Breast epithelium (tissue), 4 donors: ENCODE data around the gene NRF1. TPM values are rescaled to one million over a fixed set of nuclear protein-coding genes. Genes with fewer than 3 reads are reported as not detected.

Source experiments
- DNase-seq, 2 donors: peaks; one replicate each; pipeline ENCODE4 v3.0.0-alpha.2; 2019; ENCODE audit warnings: low spot score in 2 of 2
- H3K27ac ChIP-seq, 2 donors: fragments of 200-600 bp; sonication (generic) in 1 of 2; one replicate each; pipeline ENCODE4 v1.5.1; 2016 to 2019; ENCODE audit warnings: mild to moderate bottlenecking in 1 of 2
- H3K27me3 ChIP-seq, 2 donors: fragments of 200-600 bp; sonication (generic) in 1 of 2; one replicate each; pipeline versions ENCODE4 v1.5.1 to v1.6.0; 2017 to 2019; ENCODE audit warnings: control low read depth in 1 of 2, mild to moderate bottlenecking in 1 of 2
- H3K36me3 ChIP-seq: fragments of 200-600 bp; one replicate; pipeline ENCODE4 v1.5.1; 2019
- H3K4me1 ChIP-seq, 2 donors: fragments of 200-600 bp; sonication (generic); one replicate each; pipeline ENCODE4 v1.5.1; 2016 to 2019; ENCODE audit warnings: control low read depth in 1 of 2
- H3K4me3 ChIP-seq, 3 donors: fragments of 200-600 bp; sonication (generic); 1 replicate in 2 of 3; 2 replicates in 1 of 3; pipeline ENCODE4 v1.5.1; 2016 to 2019; ENCODE audit warnings: mild to moderate bottlenecking in 3 of 3, moderate library complexity in 2 of 3
- H3K9me3 ChIP-seq, 2 donors: fragments of 200-600 bp; sonication (generic) in 1 of 2; one replicate each; pipeline ENCODE4 v1.5.1; 2016 to 2019; ENCODE audit warnings: control low read depth in 1 of 2
- CTCF ChIP-seq, 3 donors: fragments of 450-650 bp; IDR thresholded peaks; one replicate each; pipeline ENCODE4 v1.5.1; 2016 to 2017; ENCODE audit warnings: antibody characterized with exemption in 3 of 3, mild to moderate bottlenecking in 3 of 3, moderate library complexity in 3 of 3
- POLR2A ChIP-seq: fragments of 450-650 bp; IDR thresholded peaks from one replicate; pipeline ENCODE4 v1.6.1; 2016; ENCODE audit warnings: antibody characterized with exemption, mild to moderate bottlenecking, moderate library complexity
- POLR2AphosphoS5 ChIP-seq, 3 donors: sonication (generic); formaldehyde crosslinking; IDR thresholded peaks; one replicate each; pipeline ENCODE4 v1.6.1; 2017; ENCODE audit warnings: antibody characterized with exemption in 3 of 3
- intact Hi-C: fragments of 100-400 bp; cut with DNase I; formaldehyde crosslinking; loops from one replicate; pipeline ENCODE4 v1.15.1; 2023; ENCODE audit warnings: low total_unique reads
- total RNA-seq, 3 donors: library from RNA; depleted of rRNA; stranded (reverse); fragments of >200 nt; gene quantifications; one replicate each; pipeline ENCODE4 v1.1.0, GENCODE V29; 2016

The NRF1 gene
- total RNA-seq, 3 donors from 2014 or later = 24.5 to 29.2 (median 27.2) TPM

DNA sequence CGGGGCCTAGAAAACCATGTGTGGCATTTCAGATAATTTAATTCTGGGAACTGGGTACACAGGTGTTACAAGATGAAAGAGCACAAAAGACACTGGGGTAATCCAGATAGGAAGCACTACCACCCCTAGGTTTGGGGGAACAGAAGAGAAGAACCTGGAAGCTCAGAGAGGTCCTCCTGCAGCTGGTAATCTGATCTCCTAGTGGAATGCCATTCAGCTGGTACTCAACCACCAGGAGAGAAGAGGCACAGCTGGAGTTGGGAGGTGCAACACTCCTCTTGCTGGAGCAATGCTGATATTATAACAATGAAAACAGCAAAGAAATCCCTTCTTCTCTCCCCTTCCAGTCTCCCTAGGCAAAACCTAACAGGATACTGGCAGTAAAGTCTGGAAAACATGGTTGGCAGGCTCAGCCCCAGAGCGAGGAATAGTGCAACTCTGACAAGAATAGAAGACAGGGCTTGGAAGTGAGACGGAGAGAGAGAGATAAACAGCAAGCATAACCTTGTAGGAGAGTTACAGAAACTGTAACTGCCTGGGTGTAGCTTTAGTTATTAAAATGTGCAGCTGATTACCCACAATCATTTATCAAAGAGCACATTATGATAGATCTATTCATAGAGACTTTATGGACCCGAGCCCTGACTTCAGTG lies 35.0 kb downstream of the NRF1 start:
- Histone ChIP-seq H3K9me3 (no peaks in the 10 kb centered on the region), H3K27ac (no peak overlapping the region), H3K36me3 (no peaks in the 10 kb centered on the region), H3K27me3 (no peaks in the 10 kb centered on the region), H3K4me3 (no peak overlapping the region), H3K4me1 (no peaks in the 10 kb centered on the region)
- no peak for DNase-seq
- intact Hi-C loops = no loop called here
- TF ChIP-seq POLR2A = no peak
- no peak for TF ChIP-seq CTCF (IDR thresholded peaks at IDR 0.05)
- TF ChIP-seq POLR2AphosphoS5 (IDR thresholded peaks at IDR 0.05) = no peak

GRCh38 chr7:129649128-129649690 lies 37.7 kb downstream of the NRF1 start:
- no peaks in the 10 kb centered on the region for H3K9me3 ChIP-seq
- H3K4me1 ChIP-seq = no peaks in the 10 kb centered on the region
- TF ChIP-seq POLR2AphosphoS5 (IDR thresholded peaks at IDR 0.05) (no peak), CTCF (IDR thresholded peaks at IDR 0.05) (no peak), POLR2A (no peak)
- no peaks in the 10 kb centered on the region for H3K27me3 ChIP-seq
- no peaks in the 10 kb centered on the region for H3K36me3 ChIP-seq
- H3K27ac ChIP-seq = no peak overlapping the region
- intact Hi-C loops = no loop called here
- H3K4me3 ChIP-seq = no peak overlapping the region
- DNase-seq = no peak

DNA sequence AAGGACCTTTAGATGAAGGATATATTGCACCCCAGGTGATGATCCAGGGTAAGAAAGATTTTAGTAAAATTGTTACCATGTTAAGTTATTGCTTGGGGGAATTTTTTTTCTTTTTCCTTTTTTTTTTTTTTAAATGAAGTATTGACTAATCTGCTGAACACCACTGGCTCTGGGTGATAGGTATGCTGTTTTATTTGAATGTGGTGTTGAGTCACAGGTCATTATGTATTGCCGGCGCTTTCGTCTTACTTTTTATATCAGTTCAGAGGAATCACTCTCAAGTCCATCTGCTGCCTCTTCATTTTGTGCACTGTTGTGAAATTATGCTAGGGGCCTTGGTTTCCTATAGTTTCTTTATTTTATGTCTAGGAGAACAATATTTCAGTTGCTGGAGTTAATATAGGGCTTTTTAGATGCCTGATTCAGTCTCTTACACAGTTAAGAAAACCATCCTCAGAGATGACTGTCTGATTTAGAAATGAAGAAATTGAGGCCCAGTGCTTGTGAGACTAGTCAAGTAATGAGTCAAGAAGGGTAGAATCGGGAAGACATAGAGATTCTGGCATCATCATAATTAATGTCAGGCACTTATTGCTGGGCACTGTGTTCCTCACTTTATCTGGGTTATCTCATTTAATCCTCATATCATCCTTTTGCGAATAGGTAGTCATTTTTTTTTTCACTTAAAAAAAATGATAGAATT lies 38.7 kb downstream of the NRF1 start:
- intact Hi-C loops = no loop called here
- DNase-seq = no peak
- Histone ChIP-seq H3K4me1 (no peaks in the 10 kb centered on the region), H3K36me3 (no peaks in the 10 kb centered on the region), H3K9me3 (no peaks in the 10 kb centered on the region), H3K4me3 (no peak overlapping the region), H3K27me3 (no peaks in the 10 kb centered on the region), H3K27ac (no peak overlapping the region)
- TF ChIP-seq CTCF (IDR thresholded peaks at IDR 0.05) (no peak), POLR2AphosphoS5 (IDR thresholded peaks at IDR 0.05) (no peak), POLR2A (no peak)

DNA sequence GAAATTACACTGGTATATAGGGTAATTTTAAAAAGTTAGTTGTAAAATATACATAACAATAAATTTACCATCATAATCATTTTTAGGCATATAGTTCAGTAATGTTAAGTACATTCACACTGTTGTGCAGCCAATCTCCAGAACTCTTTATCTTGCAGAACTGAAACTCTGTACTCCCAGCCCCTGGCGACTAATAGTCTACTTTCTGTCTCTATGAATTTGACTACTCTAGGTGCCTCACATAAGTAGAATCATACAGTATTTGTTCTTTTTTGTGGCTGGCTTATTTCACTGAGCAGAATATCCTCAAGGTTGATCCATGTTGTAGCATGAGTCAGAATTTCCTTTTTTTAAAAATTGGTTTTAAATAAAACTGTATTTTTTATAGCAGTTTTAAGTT lies 41.4 kb downstream of the NRF1 start:
- intact Hi-C loops = no loop called here
- Histone ChIP-seq H3K27ac (no peak overlapping the region), H3K4me1 (no peaks in the 10 kb centered on the region), H3K4me3 (no peak overlapping the region), H3K9me3 (no peaks in the 10 kb centered on the region), H3K36me3 (no peaks in the 10 kb centered on the region), H3K27me3 (no peaks in the 10 kb centered on the region)
- DNase-seq = no peak
- TF ChIP-seq CTCF (IDR thresholded peaks at IDR 0.05) (no peak), POLR2A (no peak), POLR2AphosphoS5 (IDR thresholded peaks at IDR 0.05) (no peak)

- H3K27ac ChIP-seq = no peak overlapping the region
- no peaks in the 10 kb centered on the region for H3K4me1 ChIP-seq
- no peak overlapping the region for H3K4me3 ChIP-seq
- no peaks in the 10 kb centered on the region for H3K9me3 ChIP-seq
- TF ChIP-seq CTCF (IDR thresholded peaks at IDR 0.05) = no peak
- TF ChIP-seq POLR2A = no peak
- no peak for TF ChIP-seq POLR2AphosphoS5 (IDR thresholded peaks at IDR 0.05)
- H3K36me3 ChIP-seq = no peaks in the 10 kb centered on the region
- intact Hi-C loops = no loop called here
- DNase-seq = no peak
- H3K27me3 ChIP-seq = no peaks in the 10 kb centered on the region
Measured at GRCh38 chr7:129655811-129656210, 44.3 kb downstream of the NRF1 start.
